OCI-LY7 (cell line): ENCODE results near the gene WSB2. TPM values are rescaled to one million over a fixed set of nuclear protein-coding genes. Genes with fewer than 3 reads are reported as not detected.

Source experiments
- BruUV-seq: library from RNA; stranded (reverse); fragments of 400-500 nt; replicated peaks from 2 replicates; lab custom pipeline; 2021; lab: Mats Ljungman, UMichigan
- CTCF ChIA-PET: fragments of 300-600 bp; sonication (Branson Sonifier 250); formaldehyde crosslinking; loops from one replicate; lab custom pipeline; 2022; ENCODE audit warnings: antibody characterized with exemption; ENCODE audit not compliant: unreplicated experiment; lab: Charles Lee
- POLR2A ChIA-PET: fragments of 300-600 bp; sonication (Branson Sonifier 250); formaldehyde crosslinking; loops from one replicate; lab custom pipeline; 2022; ENCODE audit warnings: antibody characterized with exemption; lab: Charles Lee
- DNase-seq: peaks from one replicate; pipeline ENCODE4 v3.0.0-alpha.2; 2015; ENCODE audit warnings: low spot score
- H2AFZ ChIP-seq: fragments of 200-600 bp; sonication (generic), shearing (Covaris generic); 2 replicates; pipeline ENCODE4 v1.6.1; 2014; ENCODE audit warnings: mild to moderate bottlenecking, antibody characterized with exemption, low read length, moderate library complexity
- H3K27ac ChIP-seq: fragments of 200-600 bp; sonication (generic); 2 replicates; pipeline ENCODE4 v1.5.1; 2014; ENCODE audit warnings: mixed run types, low read depth, mild to moderate bottlenecking, moderate library complexity, low read length, inconsistent platforms; ENCODE audit not compliant: poor library complexity, severe bottlenecking
- H3K36me3 ChIP-seq: fragments of 200-600 bp; sonication (generic); 2 replicates; pipeline ENCODE4 v1.6.1; 2014; ENCODE audit warnings: mild to moderate bottlenecking, antibody characterized with exemption, low read length, moderate library complexity, mixed read lengths; ENCODE audit not compliant: insufficient read depth
- H3K4me1 ChIP-seq: fragments of 200-600 bp; sonication (generic); 2 replicates; pipeline ENCODE4 v1.5.1; 2014; ENCODE audit warnings: mild to moderate bottlenecking, low read length; ENCODE audit not compliant: insufficient read depth, poor library complexity, severe bottlenecking
- H3K4me2 ChIP-seq: fragments of 200-600 bp; sonication (generic); 2 replicates; pipeline ENCODE4 v1.6.1; 2014; ENCODE audit warnings: mild to moderate bottlenecking, low read length
- H3K4me3 ChIP-seq: fragments of 200-600 bp; sonication (generic); 2 replicates; pipeline ENCODE4 v1.5.1; 2014; ENCODE audit warnings: mild to moderate bottlenecking, low read depth, low read length; ENCODE audit not compliant: poor library complexity, severe bottlenecking
- H3K79me2 ChIP-seq: fragments of 200-600 bp; sonication (generic); 2 replicates; pipeline ENCODE4 v1.6.1; 2016; ENCODE audit warnings: low read depth, mild to moderate bottlenecking, low read length, moderate library complexity, mixed read lengths; ENCODE audit not compliant: insufficient read depth
- H3K9me2 ChIP-seq: fragments of 200-600 bp; sonication (generic); 2 replicates; pipeline ENCODE4 v1.6.1; 2016; ENCODE audit warnings: mild to moderate bottlenecking, low read length, mixed read lengths; ENCODE audit not compliant: insufficient read depth
- H3K9me3 ChIP-seq: fragments of 200-600 bp; sonication (generic); 2 replicates; pipeline ENCODE4 v1.6.1; 2014; ENCODE audit warnings: mild to moderate bottlenecking, mixed run types, low read length, mixed read lengths
- H4K20me1 ChIP-seq: fragments of 200-600 bp; sonication (generic); 2 replicates; pipeline ENCODE4 v1.6.1; 2014; ENCODE audit warnings: mild to moderate bottlenecking, antibody characterized with exemption, low read length, moderate library complexity, mixed read lengths; ENCODE audit not compliant: insufficient read depth
- EZH2phosphoT487 ChIP-seq: fragments of 200-600 bp; sonication (generic); IDR thresholded peaks from 2 replicates; pipeline ENCODE4 v1.6.1; 2018; ENCODE audit warnings: low read depth, borderline replicate concordance, mild to moderate bottlenecking, mixed run types, antibody characterized with exemption, low read length, moderate library complexity, mixed read lengths
- intact Hi-C: fragments of 100-400 bp; cut with micrococcal nuclease; formaldehyde crosslinking; loops from one replicate; pipeline ENCODE4 v1.10.0; 2022; ENCODE audit not compliant: unreplicated experiment
- total RNA-seq, 2 experiments: library from RNA; depleted of rRNA in 1 of 2; stranded (reverse); fragments of >200 nt in 1 of 2; shearing (Covaris generic) in 1 of 2; gene quantifications; 2 replicates each; pipeline ENCODE4 v1.2.3, GENCODE V29; 2014 to 2022
- TF ChIP-seq, protein P1 (sequence below): fragments of 200-600 bp; sonication (generic); conservative IDR thresholded peaks from 2 replicates; pipeline ENCODE4 v1.5.1; 2014; ENCODE audit warnings: mild to moderate bottlenecking, antibody characterized with exemption, low read length, moderate library complexity, mixed read lengths

Gene WSB2
- total RNA-seq, 2 experiments from 2014 or later = 31.9 to 34.4 TPM

DNA sequence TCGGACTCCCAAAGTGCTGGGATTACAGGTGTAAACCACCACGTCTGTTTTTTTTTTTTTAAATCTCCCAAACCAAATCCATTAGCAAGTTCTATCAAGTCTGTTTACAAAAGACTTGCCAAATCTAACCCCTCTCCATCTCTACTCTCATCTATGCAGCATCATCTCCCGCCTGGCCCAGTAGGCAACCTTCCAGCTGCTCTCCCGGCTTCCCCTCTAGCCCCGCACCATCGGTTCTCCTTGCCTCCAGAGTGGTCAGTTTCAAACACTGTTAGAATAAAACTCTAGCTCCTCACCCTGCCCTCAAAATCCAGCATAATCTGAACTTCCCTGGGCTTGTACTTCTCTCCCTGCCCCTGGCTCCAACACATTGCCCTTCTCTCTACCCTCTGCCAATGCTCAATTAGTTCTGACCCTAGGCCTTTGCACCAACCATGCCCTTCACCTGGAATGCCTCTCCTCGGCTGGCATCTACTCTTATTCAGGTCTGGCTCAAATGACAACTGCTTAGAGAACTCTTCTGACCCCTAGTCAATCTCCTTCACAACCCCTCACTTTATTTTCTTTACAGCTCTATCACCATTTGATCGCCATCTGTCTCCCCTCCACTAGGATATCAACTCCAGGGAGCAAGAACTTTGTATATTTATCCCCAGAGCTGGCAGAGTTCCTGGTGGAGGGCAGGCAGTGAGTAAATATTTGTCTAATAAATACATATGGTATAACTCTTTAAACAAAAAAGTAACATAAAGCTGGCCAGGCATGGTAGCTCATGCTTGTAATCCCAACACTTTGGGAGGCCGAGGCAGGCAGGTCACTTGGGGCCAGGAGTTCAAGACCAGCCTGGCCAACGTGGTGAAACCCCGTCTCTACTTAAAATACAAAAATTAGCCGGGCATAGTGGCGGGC is 4.9 kb downstream of the WSB2 start:
- no peak for DNase-seq
- intact Hi-C loops = loop anchor here (5.0 kb wide), 1 partner anchor 179 kb away; no protein-coding TSS in a partner anchor
- peaks cover 11% of the 10 kb centered on the region for H3K4me1 ChIP-seq
- H4K20me1 ChIP-seq = no peaks in the 10 kb centered on the region
- CTCF ChIA-PET = no interaction called here
- H3K4me2 ChIP-seq = no peak overlapping the region
- no peaks in the 10 kb centered on the region for H3K79me2 ChIP-seq
- POLR2A ChIA-PET = interaction anchor here (0.8 to 1.2 kb wide), 2 partner anchors 12 to 29 kb away, joined by 3 to 4 read pairs; no protein-coding TSS in a partner anchor
- no peak overlapping the region for H2AFZ ChIP-seq
- no peak overlapping the region for H3K27ac ChIP-seq
- BruUV-seq = no TSS peak
- TF ChIP-seq, protein P1, sequence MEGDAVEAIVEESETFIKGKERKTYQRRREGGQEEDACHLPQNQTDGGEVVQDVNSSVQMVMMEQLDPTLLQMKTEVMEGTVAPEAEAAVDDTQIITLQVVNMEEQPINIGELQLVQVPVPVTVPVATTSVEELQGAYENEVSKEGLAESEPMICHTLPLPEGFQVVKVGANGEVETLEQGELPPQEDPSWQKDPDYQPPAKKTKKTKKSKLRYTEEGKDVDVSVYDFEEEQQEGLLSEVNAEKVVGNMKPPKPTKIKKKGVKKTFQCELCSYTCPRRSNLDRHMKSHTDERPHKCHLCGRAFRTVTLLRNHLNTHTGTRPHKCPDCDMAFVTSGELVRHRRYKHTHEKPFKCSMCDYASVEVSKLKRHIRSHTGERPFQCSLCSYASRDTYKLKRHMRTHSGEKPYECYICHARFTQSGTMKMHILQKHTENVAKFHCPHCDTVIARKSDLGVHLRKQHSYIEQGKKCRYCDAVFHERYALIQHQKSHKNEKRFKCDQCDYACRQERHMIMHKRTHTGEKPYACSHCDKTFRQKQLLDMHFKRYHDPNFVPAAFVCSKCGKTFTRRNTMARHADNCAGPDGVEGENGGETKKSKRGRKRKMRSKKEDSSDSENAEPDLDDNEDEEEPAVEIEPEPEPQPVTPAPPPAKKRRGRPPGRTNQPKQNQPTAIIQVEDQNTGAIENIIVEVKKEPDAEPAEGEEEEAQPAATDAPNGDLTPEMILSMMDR = no peak
- no peak for TF ChIP-seq EZH2phosphoT487
- H3K4me3 ChIP-seq = no peak overlapping the region
- no peaks in the 10 kb centered on the region for H3K9me2 ChIP-seq
- H3K36me3 ChIP-seq = peaks cover 12% of the 10 kb centered on the region; the same call in 1 of the 2 replicates
- H3K9me3 ChIP-seq = no peaks in the 10 kb centered on the region

DNA sequence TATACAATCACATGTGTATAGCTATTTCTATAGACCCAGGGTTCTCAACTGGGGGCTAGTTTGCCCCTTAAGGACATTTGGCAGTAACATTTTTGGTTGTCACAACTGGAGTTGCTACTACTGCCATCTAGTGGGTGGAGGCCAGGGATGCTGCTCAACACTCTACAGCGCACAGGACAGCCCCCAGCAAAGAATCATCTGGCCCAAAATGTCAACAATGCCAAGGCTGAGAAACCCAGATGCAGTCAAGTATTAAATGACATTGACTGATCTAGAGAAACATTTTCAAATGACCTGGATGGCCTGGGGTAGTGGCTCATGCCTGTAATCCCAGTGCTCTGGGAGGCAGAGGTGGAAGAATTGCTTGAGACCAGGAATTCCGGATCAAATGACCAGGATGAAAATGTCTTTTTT is 5.8 kb downstream of the WSB2 start:
- no TSS peak for BruUV-seq
- Histone ChIP-seq H3K79me2 (no peaks in the 10 kb centered on the region), H3K4me1 (peaks cover 8% of the 10 kb centered on the region), H3K4me2 (no peak overlapping the region), H3K36me3 (peaks cover 21% of the 10 kb centered on the region), H3K27ac (no peak overlapping the region), H3K9me3 (no peaks in the 10 kb centered on the region), H3K4me3 (no peak overlapping the region), H4K20me1 (no peaks in the 10 kb centered on the region), H3K9me2 (no peaks in the 10 kb centered on the region), H2AFZ (no peak overlapping the region)
- ChIA-PET POLR2A (interaction anchor here (0.6 to 1.8 kb wide), 3 partner anchors 9 to 39 kb away, joined by 4 to 9 read pairs (median 4); partner anchors contain the start of gene RFC5), CTCF (interaction anchor here (0.6 kb wide), 1 partner anchor 172 kb away, joined by 3 read pairs; no protein-coding TSS in a partner anchor)
- TF ChIP-seq EZH2phosphoT487 = no peak
- TF ChIP-seq, protein P1 = peak; percentile 90
- DNase-seq = peak; percentile 79
- intact Hi-C loops = loop anchor here (5.0 kb wide), 1 partner anchor 178 kb away; no protein-coding TSS in a partner anchor
